ENCODE data around the gene KMT2A. TPM values are rescaled to one million over a fixed set of nuclear protein-coding genes. Genes with fewer than 3 reads are reported as not detected.
"Not testable (repeated sequence)": the region's sequence is repeated elsewhere in the genome, so short reads cannot be mapped to it uniquely, and the experiment has no call there.

Gene KMT2A
- total RNA-seq, 1 experiment from 2014 or later: 10.6 TPM

DNA sequence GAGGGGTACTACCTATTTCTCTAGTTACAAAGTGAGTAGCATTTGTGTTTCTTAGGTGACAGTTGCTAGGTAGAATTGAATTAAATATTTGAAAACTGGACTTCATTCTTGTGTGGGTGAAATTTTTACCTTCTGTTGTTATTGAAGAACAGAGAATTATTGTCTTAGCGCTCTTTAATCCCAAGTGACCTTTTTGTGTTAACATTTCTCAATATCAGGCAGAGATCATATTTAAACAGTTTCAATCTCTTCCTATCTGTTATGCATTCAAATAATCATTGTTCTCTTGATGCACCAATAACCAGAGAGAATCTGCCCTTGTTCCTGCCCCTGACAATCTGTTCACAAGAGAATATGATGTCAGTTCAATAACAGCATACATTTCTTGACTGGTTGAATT, 14.2 kb downstream of the KMT2A start:
- in situ Hi-C loops (cut with HindIII; ENCODE audit: low pct_unique_long_range_greater_than_20kb, low sequenced_read_pairs): no loop called here
- no peak for DNase-seq (ENCODE audit: low read depth, low spot score)

DNA sequence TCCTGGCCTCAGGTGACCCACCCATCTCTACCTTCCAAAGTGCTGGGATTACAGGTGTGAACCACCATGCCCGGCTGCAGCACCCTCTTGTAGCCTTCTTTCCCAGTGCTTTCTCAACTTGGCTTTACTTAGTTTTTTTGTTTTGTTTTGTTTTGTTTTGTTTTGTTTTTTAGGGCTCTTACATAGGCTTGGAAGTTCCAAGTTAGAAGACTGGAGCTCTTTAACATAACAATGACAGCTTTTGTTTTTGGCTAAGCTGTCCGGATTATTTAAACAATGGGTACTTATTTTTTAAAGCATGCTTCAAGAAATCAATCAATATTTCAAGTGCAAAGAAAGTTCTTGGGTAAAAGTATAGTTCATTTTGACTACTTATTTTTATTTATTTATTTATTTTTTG, 25.9 kb downstream of the KMT2A start:
- in situ Hi-C loops (cut with HindIII; ENCODE audit: low pct_unique_long_range_greater_than_20kb, low sequenced_read_pairs): no loop called here
- no peak for DNase-seq (ENCODE audit: low read depth, low spot score)

DNA sequence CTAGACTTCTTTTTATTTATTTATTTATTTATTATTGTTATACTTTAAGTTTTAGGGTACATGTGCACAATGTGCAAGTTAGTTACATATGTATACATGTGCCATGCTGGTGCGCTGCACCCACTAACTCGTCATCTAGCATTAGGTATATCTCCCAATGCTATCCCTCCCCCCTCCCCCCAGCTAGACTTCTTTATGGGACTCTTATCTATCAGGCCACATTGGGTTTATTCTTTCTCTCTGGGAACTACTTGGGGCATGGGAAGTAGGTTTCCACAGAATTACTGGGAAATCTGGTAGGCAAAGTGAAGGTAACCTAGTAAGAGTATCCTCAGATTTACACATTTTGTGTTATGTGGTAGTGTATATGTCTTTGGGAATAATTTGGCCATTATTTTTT, 32.7 kb downstream of the KMT2A start:
- in situ Hi-C loops (cut with HindIII; ENCODE audit: low pct_unique_long_range_greater_than_20kb, low sequenced_read_pairs): not testable (repeated sequence)

DNA sequence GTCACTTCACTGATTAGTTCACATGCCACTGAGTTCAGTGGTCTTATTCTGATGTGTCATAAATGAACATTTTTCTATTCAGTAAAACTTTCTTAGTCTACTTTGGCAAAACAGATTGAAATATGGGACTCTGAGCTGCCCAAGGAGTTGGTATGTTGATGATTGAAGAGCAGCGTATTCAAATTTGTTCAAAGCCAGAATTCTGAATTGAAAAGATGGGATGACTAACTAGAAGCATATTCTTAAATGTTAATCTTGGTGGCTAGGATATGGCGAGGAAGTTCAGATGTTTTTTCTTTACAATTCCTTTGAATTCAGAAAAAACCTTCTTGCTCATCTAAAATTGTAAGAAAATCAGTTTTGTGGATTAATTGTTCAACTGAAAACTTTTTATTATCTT, 34.7 kb downstream of the KMT2A start:
- in situ Hi-C loops (cut with HindIII; ENCODE audit: low pct_unique_long_range_greater_than_20kb, low sequenced_read_pairs): no loop called here
- DNase-seq (ENCODE audit: low read depth, low spot score): no peak

More for the DNA sequence above, 32.7 kb downstream of the KMT2A start:
- not testable (repeated sequence) for DNase-seq (ENCODE audit: low read depth, low spot score)

DNA sequence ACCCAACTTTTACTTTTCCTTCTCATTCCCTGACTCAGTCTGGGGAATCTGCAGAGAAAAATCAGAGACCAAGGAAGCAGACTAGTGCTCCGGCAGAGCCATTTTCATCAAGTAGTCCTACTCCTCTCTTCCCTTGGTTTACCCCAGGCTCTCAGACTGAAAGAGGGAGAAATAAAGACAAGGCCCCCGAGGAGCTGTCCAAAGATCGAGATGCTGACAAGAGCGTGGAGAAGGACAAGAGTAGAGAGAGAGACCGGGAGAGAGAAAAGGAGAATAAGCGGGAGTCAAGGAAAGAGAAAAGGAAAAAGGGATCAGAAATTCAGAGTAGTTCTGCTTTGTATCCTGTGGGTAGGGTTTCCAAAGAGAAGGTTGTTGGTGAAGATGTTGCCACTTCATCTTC, 37.2 kb downstream of the KMT2A start:
- no peak for DNase-seq (ENCODE audit: low read depth, low spot score)
- in situ Hi-C loops (cut with HindIII; ENCODE audit: low pct_unique_long_range_greater_than_20kb, low sequenced_read_pairs): no loop called here

DNA sequence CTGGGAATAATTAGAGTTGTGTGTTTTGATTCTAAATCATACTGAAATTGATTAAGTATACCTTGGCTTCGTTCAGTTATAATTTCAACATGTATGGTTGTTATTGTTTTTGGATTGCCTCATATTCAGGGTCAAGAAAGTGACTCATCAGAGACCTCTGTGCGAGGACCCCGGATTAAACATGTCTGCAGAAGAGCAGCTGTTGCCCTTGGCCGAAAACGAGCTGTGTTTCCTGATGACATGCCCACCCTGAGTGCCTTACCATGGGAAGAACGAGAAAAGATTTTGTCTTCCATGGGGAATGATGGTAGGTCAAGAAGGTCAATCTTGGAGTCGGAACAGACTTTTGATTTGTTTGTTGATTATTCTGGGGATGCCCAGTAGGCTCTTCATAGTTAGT, 40.4 kb downstream of the KMT2A start:
- no peak for DNase-seq (ENCODE audit: low read depth, low spot score)
- in situ Hi-C loops (cut with HindIII; ENCODE audit: low pct_unique_long_range_greater_than_20kb, low sequenced_read_pairs): no loop called here

DNA sequence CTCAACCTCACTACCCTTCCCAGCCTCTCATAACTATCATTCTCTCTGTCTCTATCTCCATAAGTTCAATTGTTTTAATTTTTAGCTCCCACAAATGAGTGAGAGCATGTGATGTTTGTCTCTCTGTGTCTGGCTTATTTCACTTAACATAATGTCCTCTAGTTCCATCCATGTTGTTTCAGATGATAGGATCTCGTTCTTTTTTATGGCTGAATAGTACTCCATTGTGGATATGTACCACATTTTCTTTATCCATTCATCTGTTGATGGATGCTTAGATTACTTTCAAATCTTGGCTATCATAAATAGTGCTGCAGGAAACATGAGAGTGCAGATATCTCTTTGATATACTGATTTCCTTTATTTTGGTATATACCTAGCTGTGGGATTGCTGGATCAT, 44.9 kb downstream of the KMT2A start:
- in situ Hi-C loops (cut with HindIII; ENCODE audit: low pct_unique_long_range_greater_than_20kb, low sequenced_read_pairs); DNase-seq (ENCODE audit: low read depth, low spot score): not testable (repeated sequence)

DNA sequence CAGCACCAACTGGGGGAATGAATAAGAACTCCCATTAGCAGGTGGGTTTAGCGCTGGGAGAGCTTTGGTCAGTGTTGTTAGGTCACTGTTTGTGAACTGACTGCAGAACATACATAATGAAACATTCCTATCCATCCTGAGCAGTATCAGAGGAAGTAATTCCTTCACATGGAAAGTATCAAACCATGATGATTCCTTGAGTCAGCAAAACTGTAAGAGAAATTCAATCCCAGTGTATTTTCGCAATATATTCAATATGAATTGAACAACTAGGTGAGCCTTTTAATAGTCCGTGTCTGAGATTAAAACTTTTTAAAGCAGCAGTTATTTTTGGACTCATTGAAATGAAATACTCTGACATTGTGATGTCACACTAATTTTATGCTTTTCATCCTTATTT, 48.1 kb downstream of the KMT2A start:
- DNase-seq (ENCODE audit: low read depth, low spot score): no peak
- in situ Hi-C loops (cut with HindIII; ENCODE audit: low pct_unique_long_range_greater_than_20kb, low sequenced_read_pairs): no loop called here

DNA sequence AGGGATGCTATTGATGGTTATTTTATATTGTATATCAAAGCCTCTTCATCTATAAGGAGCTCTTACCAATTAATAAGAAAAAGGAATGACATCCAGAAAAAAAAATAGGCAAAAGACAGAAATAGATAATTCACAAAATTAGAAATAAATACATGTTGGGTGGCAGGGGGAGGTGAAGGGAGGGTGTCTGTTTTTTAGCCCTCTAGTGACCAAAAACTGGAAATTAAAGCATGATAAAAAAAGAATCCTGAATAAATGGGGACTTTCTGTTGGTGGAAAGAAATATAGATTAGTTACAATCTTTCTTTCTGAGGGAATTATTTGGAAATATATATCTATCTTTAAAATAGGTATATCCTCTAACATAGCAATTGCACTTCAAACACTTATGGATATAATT, 49.0 kb downstream of the KMT2A start:
- in situ Hi-C loops (cut with HindIII; ENCODE audit: low pct_unique_long_range_greater_than_20kb, low sequenced_read_pairs): no loop called here

DNA sequence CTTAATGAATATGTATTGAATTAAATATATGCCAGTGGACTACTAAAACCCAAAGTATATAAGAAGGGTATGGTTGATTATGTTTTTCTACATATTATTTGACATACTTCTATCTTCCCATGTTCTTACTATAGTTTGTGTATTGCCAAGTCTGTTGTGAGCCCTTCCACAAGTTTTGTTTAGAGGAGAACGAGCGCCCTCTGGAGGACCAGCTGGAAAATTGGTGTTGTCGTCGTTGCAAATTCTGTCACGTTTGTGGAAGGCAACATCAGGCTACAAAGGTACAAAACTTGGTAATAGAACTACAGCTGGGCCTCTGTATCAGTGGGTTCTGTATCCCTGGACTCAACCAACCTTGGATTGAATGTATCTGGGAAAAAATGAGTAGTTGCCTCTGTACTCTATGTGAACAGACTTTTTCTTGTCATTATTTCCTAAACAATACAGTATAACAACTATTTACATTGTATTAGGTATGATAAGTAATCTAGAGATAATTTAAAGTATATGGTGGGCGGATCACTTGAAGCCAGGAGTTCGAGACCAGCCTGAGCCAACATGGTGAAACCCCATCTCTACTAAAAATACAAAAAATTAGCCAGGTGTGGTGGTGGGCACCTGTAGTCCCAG, 52.3 kb downstream of the KMT2A start:
- peak; percentile 75 for DNase-seq (ENCODE audit: low read depth, low spot score)
- in situ Hi-C loops (cut with HindIII; ENCODE audit: low pct_unique_long_range_greater_than_20kb, low sequenced_read_pairs): no loop called here

More for the DNA sequence above, 49.0 kb downstream of the KMT2A start:
- no peak for DNase-seq (ENCODE audit: low read depth, low spot score)

DNA sequence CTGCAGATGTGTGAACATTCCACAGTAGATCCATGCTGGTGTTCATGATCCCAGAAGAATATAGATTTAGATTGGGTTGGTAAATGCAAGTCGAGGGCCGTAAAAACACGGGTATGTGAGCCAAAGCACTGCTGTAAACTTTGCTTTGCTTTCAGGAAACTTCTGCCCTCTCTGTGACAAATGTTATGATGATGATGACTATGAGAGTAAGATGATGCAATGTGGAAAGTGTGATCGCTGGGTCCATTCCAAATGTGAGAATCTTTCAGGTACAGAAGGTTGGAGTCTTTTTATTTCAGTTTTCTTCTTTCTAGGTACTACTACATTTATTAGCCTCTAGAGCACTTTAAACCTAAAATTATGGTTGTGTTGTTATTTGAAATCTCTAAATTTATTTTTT, 54.7 kb downstream of the KMT2A start:
- no peak for DNase-seq (ENCODE audit: low read depth, low spot score)
- in situ Hi-C loops (cut with HindIII; ENCODE audit: low pct_unique_long_range_greater_than_20kb, low sequenced_read_pairs): no loop called here

DNA sequence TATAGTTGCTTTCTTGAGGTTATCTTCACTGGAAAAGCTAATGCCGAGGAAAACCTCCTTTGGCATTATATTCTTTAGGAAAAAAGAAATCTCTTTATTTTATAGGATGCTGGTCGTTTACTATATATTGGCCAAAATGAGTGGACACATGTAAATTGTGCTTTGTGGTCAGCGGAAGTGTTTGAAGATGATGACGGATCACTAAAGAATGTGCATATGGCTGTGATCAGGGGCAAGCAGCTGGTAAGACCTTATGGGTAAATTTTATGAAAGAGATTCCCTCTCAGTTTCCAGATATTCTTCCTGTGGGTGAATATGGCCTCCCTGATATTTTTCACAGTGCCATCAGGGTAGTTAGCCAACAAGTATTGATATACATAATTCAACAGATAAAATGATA, 61.5 kb downstream of the KMT2A start:
- DNase-seq (ENCODE audit: low read depth, low spot score): no peak
- in situ Hi-C loops (cut with HindIII; ENCODE audit: low pct_unique_long_range_greater_than_20kb, low sequenced_read_pairs): no loop called here

DNA sequence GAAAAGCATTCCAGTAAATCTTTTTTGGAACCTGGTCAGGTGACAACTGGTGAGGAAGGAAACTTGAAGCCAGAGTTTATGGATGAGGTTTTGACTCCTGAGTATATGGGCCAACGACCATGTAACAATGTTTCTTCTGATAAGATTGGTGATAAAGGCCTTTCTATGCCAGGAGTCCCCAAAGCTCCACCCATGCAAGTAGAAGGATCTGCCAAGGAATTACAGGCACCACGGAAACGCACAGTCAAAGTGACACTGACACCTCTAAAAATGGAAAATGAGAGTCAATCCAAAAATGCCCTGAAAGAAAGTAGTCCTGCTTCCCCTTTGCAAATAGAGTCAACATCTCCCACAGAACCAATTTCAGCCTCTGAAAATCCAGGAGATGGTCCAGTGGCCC, 66.9 kb downstream of the KMT2A start:
- in situ Hi-C loops (cut with HindIII; ENCODE audit: low pct_unique_long_range_greater_than_20kb, low sequenced_read_pairs): no loop called here
- DNase-seq (ENCODE audit: low read depth, low spot score): no peak

DNA sequence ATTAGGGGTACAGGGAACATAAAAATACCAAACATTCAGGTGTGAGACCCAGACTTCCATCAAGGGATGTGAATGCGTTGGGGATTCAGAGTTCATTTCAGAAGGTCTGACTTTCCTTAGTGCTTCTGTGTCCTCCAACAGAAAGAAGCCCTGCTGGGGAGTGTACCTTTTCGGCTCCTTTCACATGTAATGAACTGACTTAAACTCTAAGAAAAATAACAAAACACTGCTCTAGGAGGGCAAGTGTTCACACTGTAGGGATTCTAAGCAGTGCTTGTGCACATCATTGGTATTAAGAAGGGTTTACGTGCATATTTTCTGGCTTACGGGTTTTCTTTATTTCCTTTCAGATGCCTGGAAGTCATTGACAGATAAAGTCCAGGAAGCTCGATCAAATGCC, 75.3 kb downstream of the KMT2A start:
- DNase-seq (ENCODE audit: low read depth, low spot score): no peak
- in situ Hi-C loops (cut with HindIII; ENCODE audit: low pct_unique_long_range_greater_than_20kb, low sequenced_read_pairs): no loop called here

DNA sequence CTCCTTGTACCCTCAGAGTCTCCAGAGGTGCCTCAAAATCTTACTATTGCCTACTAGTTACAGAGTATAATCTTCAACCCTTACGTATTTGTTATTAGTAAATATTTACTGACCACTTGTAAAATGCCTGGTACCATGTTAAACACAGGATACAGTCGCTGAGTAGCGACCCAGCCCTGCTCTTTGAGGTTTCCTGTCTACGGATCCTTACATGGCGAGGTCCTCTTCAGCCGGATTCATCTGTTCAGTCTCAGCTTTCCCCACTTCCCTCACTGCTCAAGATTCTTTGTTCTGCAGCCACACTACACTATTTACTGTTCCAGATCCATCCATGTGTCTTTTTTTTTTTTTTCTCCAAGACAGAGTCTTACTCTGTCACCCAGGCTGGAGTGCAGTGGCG, 77.8 kb downstream of the KMT2A start:
- DNase-seq (ENCODE audit: low read depth, low spot score): no peak
- in situ Hi-C loops (cut with HindIII; ENCODE audit: low pct_unique_long_range_greater_than_20kb, low sequenced_read_pairs): no loop called here

DNA sequence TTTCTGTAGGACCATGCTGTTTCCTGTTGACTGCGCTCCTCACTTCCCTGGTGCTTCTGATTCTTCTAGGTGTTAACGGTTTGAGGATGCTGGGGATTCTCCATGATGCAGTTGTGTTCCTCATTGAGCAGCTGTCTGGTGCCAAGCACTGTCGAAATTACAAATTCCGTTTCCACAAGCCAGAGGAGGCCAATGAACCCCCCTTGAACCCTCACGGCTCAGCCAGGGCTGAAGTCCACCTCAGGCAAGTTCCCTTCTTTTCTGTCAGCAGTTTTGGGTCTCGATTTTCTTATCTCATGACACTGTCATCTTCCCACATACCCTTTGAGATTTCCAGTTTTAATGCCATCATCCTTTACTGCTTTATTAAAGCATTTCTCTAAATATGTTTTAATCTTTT, 83.3 kb downstream of the KMT2A start:
- DNase-seq (ENCODE audit: low read depth, low spot score): no peak
- in situ Hi-C loops (cut with HindIII; ENCODE audit: low pct_unique_long_range_greater_than_20kb, low sequenced_read_pairs): no loop called here

DNA sequence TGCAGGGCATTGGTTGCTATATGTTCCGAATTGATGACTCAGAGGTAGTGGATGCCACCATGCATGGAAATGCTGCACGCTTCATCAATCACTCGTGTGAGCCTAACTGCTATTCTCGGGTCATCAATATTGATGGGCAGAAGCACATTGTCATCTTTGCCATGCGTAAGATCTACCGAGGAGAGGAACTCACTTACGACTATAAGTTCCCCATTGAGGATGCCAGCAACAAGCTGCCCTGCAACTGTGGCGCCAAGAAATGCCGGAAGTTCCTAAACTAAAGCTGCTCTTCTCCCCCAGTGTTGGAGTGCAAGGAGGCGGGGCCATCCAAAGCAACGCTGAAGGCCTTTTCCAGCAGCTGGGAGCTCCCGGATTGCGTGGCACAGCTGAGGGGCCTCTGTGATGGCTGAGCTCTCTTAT, 85.6 kb downstream of the KMT2A start:
- DNase-seq (ENCODE audit: low read depth, low spot score): no peak
- in situ Hi-C loops (cut with HindIII; ENCODE audit: low pct_unique_long_range_greater_than_20kb, low sequenced_read_pairs): no loop called here

DNA sequence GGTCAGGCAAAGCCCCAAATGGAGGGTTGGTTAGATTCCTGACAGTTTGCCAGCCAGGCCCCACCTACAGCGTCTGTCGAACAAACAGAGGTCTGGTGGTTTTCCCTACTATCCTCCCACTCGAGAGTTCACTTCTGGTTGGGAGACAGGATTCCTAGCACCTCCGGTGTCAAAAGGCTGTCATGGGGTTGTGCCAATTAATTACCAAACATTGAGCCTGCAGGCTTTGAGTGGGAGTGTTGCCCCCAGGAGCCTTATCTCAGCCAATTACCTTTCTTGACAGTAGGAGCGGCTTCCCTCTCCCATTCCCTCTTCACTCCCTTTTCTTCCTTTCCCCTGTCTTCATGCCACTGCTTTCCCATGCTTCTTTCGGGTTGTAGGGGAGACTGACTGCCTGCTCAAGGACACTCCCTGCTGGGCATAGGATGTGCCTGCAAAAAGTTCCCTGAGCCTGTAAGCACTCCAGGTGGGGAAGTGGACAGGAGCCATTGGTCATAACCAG, 86.3 kb downstream of the KMT2A start:
- in situ Hi-C loops (cut with HindIII; ENCODE audit: low pct_unique_long_range_greater_than_20kb, low sequenced_read_pairs): no loop called here
- DNase-seq (ENCODE audit: low read depth, low spot score): peak; percentile 62

DNA sequence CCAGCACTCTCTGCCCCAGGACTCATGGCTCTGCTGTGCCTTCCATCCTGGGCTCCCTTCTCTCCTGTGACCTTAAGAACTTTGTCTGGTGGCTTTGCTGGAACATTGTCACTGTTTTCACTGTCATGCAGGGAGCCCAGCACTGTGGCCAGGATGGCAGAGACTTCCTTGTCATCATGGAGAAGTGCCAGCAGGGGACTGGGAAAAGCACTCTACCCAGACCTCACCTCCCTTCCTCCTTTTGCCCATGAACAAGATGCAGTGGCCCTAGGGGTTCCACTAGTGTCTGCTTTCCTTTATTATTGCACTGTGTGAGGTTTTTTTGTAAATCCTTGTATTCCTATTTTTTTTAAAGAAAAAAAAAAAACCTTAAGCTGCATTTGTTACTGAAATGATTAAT, 88.1 kb downstream of the KMT2A start:
- no peak for DNase-seq (ENCODE audit: low read depth, low spot score)
- in situ Hi-C loops (cut with HindIII; ENCODE audit: low pct_unique_long_range_greater_than_20kb, low sequenced_read_pairs): no loop called here

Data from SK-MEL-5 (cell line).